Endodermal cell (in vitro differentiated cells): ENCODE results near the gene ERGIC1. TPM values are rescaled to one million over a fixed set of nuclear protein-coding genes. Genes with fewer than 3 reads are reported as not detected.

Experiments used
- DNase-seq: peaks from one replicate; pipeline ENCODE4 v3.0.0-alpha.2; 2017
- H3K27ac ChIP-seq: 2 replicates; pipeline ENCODE4 v1.5.1; 2013; ENCODE audit warnings: mild to moderate bottlenecking, low read depth, low read length, moderate library complexity
- H3K27me3 ChIP-seq: 2 replicates; pipeline ENCODE4 v1.6.1; 2013; ENCODE audit warnings: mild to moderate bottlenecking, low read length, moderate library complexity; ENCODE audit not compliant: insufficient read depth, control insufficient read depth, poor library complexity, severe bottlenecking
- H3K36me3 ChIP-seq: 2 replicates; pipeline ENCODE4 v1.7.0; 2013; ENCODE audit warnings: mild to moderate bottlenecking, low read length, moderate library complexity; ENCODE audit not compliant: control insufficient read depth, insufficient read depth
- H3K4me1 ChIP-seq: one replicate; pipeline ENCODE4 v1.7.0; 2013; ENCODE audit warnings: low read length; ENCODE audit not compliant: control insufficient read depth, insufficient read depth
- H3K4me3 ChIP-seq: 2 replicates; pipeline ENCODE4 v1.5.1; 2013; ENCODE audit warnings: mild to moderate bottlenecking, low read length, moderate library complexity
- H3K9ac ChIP-seq: 2 replicates; pipeline ENCODE4 v1.6.1; 2013; ENCODE audit warnings: mild to moderate bottlenecking, low read length, moderate library complexity; ENCODE audit not compliant: poor library complexity, severe bottlenecking; ENCODE audit errors: extremely low read depth
- H3K9me3 ChIP-seq: 2 replicates; pipeline ENCODE4 v1.6.1; 2013; ENCODE audit warnings: mild to moderate bottlenecking, low read length, moderate library complexity; ENCODE audit not compliant: control insufficient read depth
- H3K27ac Mint-ChIP-seq: 2 replicates; pipeline ENCODE4 v1.8.0; 2020; ENCODE audit warnings: mixed read lengths
- H3K27me3 Mint-ChIP-seq: 2 replicates; pipeline ENCODE4 v1.8.0; 2021; ENCODE audit warnings: mild to moderate bottlenecking, mixed read lengths; ENCODE audit not compliant: insufficient read depth
- H3K36me3 Mint-ChIP-seq: 2 replicates; pipeline ENCODE4 v1.8.0; 2020; ENCODE audit warnings: low read depth, mixed read lengths
- H3K4me1 Mint-ChIP-seq: 2 replicates; pipeline ENCODE4 v1.8.0; 2020; ENCODE audit warnings: mixed read lengths
- H3K4me3 Mint-ChIP-seq: 2 replicates; pipeline ENCODE4 v1.8.0; 2020; ENCODE audit warnings: mild to moderate bottlenecking, moderate library complexity, mixed read lengths
- H3K9me3 Mint-ChIP-seq: 2 replicates; pipeline ENCODE4 v1.8.0; 2020; ENCODE audit warnings: mild to moderate bottlenecking, mixed read lengths
- CTCF ChIP-seq: fragments of 200-600 bp; sonication (generic); conservative IDR thresholded peaks from 2 replicates; pipeline ENCODE4 v1.5.0; 2021; ENCODE audit warnings: antibody characterized with exemption, mild to moderate bottlenecking
- WGBS, 2 experiments: methylation state at CpG; one replicate each; pipeline versions ENCODE4 v1.1.5 to v1.1.7; 2013; ENCODE audit warnings: missing lambda C conversion rate in 2 of 2, mixed read lengths in 1 of 2; ENCODE audit not compliant: insufficient coverage in 1 of 2, insufficient read length in 1 of 2; 5-methylcytosine and 5-hydroxymethylcytosine counted together
- total RNA-seq, 2 donors: library from RNA; stranded (reverse); fragmentation: NEBNext Ultra II Directional in 1 of 2; extraction: Animal tissue kit (Norgen Biotek cat#: 25700) in 1 of 2; gene quantifications; 2 replicates in 1 of 2; 3 replicates in 1 of 2; pipeline ENCODE4 v1.2.1, GENCODE V29; 2021

The ERGIC1 gene
- total RNA-seq, 2 donors from 2014 or later: 81.9 to 94.8 TPM

GRCh38 chr5:172954751-172955159, 120.7 kb downstream of the ERGIC1 start:
- no peak for TF ChIP-seq CTCF
- no peaks in the 10 kb centered on the region for H3K4me1 ChIP-seq
- H3K9me3 Mint-ChIP-seq: no peaks in the 10 kb centered on the region
- no peak overlapping the region for H3K27ac ChIP-seq
- peaks cover 13% of the 10 kb centered on the region for H3K36me3 ChIP-seq
- 90 to 96% methylated on average over 4 to 8 of the region's 8 CpGs for WGBS, 2 experiments
- peaks cover 18% of the 10 kb centered on the region for H3K36me3 Mint-ChIP-seq
- no peak overlapping the region for H3K4me3 Mint-ChIP-seq
- H3K27me3 ChIP-seq: no peaks in the 10 kb centered on the region
- DNase-seq: no peak
- no peaks in the 10 kb centered on the region for H3K27me3 Mint-ChIP-seq
- no peak overlapping the region for H3K9ac ChIP-seq
- H3K27ac Mint-ChIP-seq: no peak overlapping the region
- no peaks in the 10 kb centered on the region for H3K9me3 ChIP-seq
- H3K4me3 ChIP-seq: no peak overlapping the region
- H3K4me1 Mint-ChIP-seq: peaks cover 6% of the 10 kb centered on the region

- peaks cover 6% of the 10 kb centered on the region for H3K36me3 ChIP-seq
- Mint-ChIP-seq H3K27ac (no peak overlapping the region), H3K27me3 (no peaks in the 10 kb centered on the region), H3K4me1 (peaks cover 8% of the 10 kb centered on the region), H3K36me3 (peaks cover 11% of the 10 kb centered on the region), H3K4me3 (no peak overlapping the region), H3K9me3 (no peaks in the 10 kb centered on the region)
- H3K27me3 ChIP-seq: no peaks in the 10 kb centered on the region
- no peak for TF ChIP-seq CTCF
- H3K9me3 ChIP-seq: no peaks in the 10 kb centered on the region
- H3K4me1 ChIP-seq: no peaks in the 10 kb centered on the region
- 97% methylated on average over 3 of the region's 3 CpGs; no CpG with 5 or more reads in 1 of the 2 experiments for WGBS, 2 experiments
- no peak overlapping the region for H3K27ac ChIP-seq
- DNase-seq: no peak
- H3K9ac ChIP-seq: no peak overlapping the region
- no peak overlapping the region for H3K4me3 ChIP-seq
Measured at GRCh38 chr5:172956228-172956627, 122.2 kb downstream of the ERGIC1 start.

- Histone ChIP-seq H3K36me3 (peaks cover 6% of the 10 kb centered on the region), H3K9ac (no peak overlapping the region), H3K27ac (no peak overlapping the region), H3K9me3 (no peaks in the 10 kb centered on the region), H3K4me1 (no peaks in the 10 kb centered on the region), H3K27me3 (no peaks in the 10 kb centered on the region), H3K4me3 (no peak overlapping the region)
- no peaks in the 10 kb centered on the region for H3K27me3 Mint-ChIP-seq
- DNase-seq: no peak
- peaks cover 12% of the 10 kb centered on the region for H3K36me3 Mint-ChIP-seq
- WGBS, 2 experiments: 85 to 90% methylated on average over 4 of the region's 4 CpGs
- no peak for TF ChIP-seq CTCF
- no peak overlapping the region for H3K27ac Mint-ChIP-seq
- peaks cover 8% of the 10 kb centered on the region for H3K4me1 Mint-ChIP-seq
- H3K4me3 Mint-ChIP-seq: no peak overlapping the region
- no peaks in the 10 kb centered on the region for H3K9me3 Mint-ChIP-seq
Measured at GRCh38 chr5:172956936-172957335, 122.9 kb downstream of the ERGIC1 start.
